Neutrophil (primary cell): ENCODE results near the gene CCDC171.

ENCODE experiments used
- H3K27ac ChIP-seq: fragments of 200-600 bp; sonication (generic); 2 replicates; pipeline ENCODE4 v1.5.1; 2016; ENCODE audit warnings: mild to moderate bottlenecking, moderate library complexity
- H3K27me3 ChIP-seq: fragments of 200-600 bp; sonication (generic); 2 replicates; pipeline ENCODE4 v1.6.0; 2016; ENCODE audit warnings: mild to moderate bottlenecking
- H3K36me3 ChIP-seq: fragments of 200-600 bp; sonication (generic); 2 replicates; pipeline ENCODE4 v1.5.1; 2017
- H3K4me1 ChIP-seq, 2 experiments: fragments of 200-600 bp in 1 of 2; sonication (generic) in 1 of 2; 1 replicate in 1 of 2; 2 replicates in 1 of 2; pipeline versions ENCODE4 v1.5.1 to v1.6.1; 2013 to 2016; ENCODE audit warnings: low read depth in 1 of 2, low read length in 1 of 2, mild to moderate bottlenecking in 1 of 2, moderate library complexity in 1 of 2; ENCODE audit not compliant: control insufficient read depth in 1 of 2, insufficient read depth in 1 of 2
- H3K4me3 ChIP-seq, 2 experiments: fragments of 200-600 bp in 1 of 2; sonication (generic) in 1 of 2; 1 replicate in 1 of 2; 2 replicates in 1 of 2; pipeline ENCODE4 v1.5.1; 2013 to 2016; ENCODE audit warnings: low read depth in 1 of 2, low read length in 1 of 2, mild to moderate bottlenecking in 1 of 2, moderate library complexity in 1 of 2
- H3K9me3 ChIP-seq: fragments of 200-600 bp; sonication (generic); 2 replicates; pipeline ENCODE4 v1.5.1; 2016
- CTCF ChIP-seq: fragments of 200-600 bp; sonication (generic); IDR thresholded peaks from 2 replicates; pipeline ENCODE4 v1.5.1; 2016; ENCODE audit warnings: antibody characterized with exemption

CCDC171 gene

GRCh38 chr9:15744196-15744595 is 191.4 kb downstream of the CCDC171 start:
- H3K36me3 ChIP-seq, result no peaks in the 10 kb centered on the region
- no peak overlapping the region for H3K4me3 ChIP-seq
- no peak for TF ChIP-seq CTCF
- H3K27me3 ChIP-seq, result no peaks in the 10 kb centered on the region
- no peak overlapping the region for H3K27ac ChIP-seq
- H3K9me3 ChIP-seq, result no peaks in the 10 kb centered on the region
- no peaks in the 10 kb centered on the region for H3K4me1 ChIP-seq

GRCh38 chr9:15746905-15747304 is 194.1 kb downstream of the CCDC171 start:
- Histone ChIP-seq H3K4me1 (no peaks in the 10 kb centered on the region), H3K4me3 (no peak overlapping the region), H3K27ac (no peak overlapping the region), H3K36me3 (no peaks in the 10 kb centered on the region), H3K27me3 (no peaks in the 10 kb centered on the region), H3K9me3 (no peaks in the 10 kb centered on the region)
- no peak for TF ChIP-seq CTCF

- Histone ChIP-seq H3K4me3 (no peak overlapping the region), H3K4me1 (no peaks in the 10 kb centered on the region)
Observed at GRCh38 chr9:15755660-15756059, 202.8 kb downstream of the CCDC171 start.

GRCh38 chr9:15761551-15761950 is 208.7 kb downstream of the CCDC171 start:
- H3K27me3 ChIP-seq, result no peaks in the 10 kb centered on the region
- TF ChIP-seq CTCF, result no peak
- H3K27ac ChIP-seq, result no peak overlapping the region
- no peaks in the 10 kb centered on the region for H3K4me1 ChIP-seq
- H3K9me3 ChIP-seq, result no peaks in the 10 kb centered on the region
- no peak overlapping the region for H3K4me3 ChIP-seq
- no peaks in the 10 kb centered on the region for H3K36me3 ChIP-seq

More at GRCh38 chr9:15755660-15756059, 202.8 kb downstream of the CCDC171 start:
- Histone ChIP-seq H3K27me3 (no peaks in the 10 kb centered on the region), H3K9me3 (no peaks in the 10 kb centered on the region), H3K27ac (no peak overlapping the region), H3K36me3 (no peaks in the 10 kb centered on the region)
- no peak for TF ChIP-seq CTCF

GRCh38 chr9:15763371-15763770 is 210.5 kb downstream of the CCDC171 start:
- Histone ChIP-seq H3K27ac (no peak overlapping the region), H3K27me3 (no peaks in the 10 kb centered on the region), H3K9me3 (no peaks in the 10 kb centered on the region), H3K36me3 (no peaks in the 10 kb centered on the region), H3K4me3 (no peak overlapping the region), H3K4me1 (no peaks in the 10 kb centered on the region)
- TF ChIP-seq CTCF, result no peak

GRCh38 chr9:15764131-15764530 is 211.3 kb downstream of the CCDC171 start:
- no peaks in the 10 kb centered on the region for H3K27me3 ChIP-seq
- no peak overlapping the region for H3K27ac ChIP-seq
- H3K36me3 ChIP-seq, result no peaks in the 10 kb centered on the region
- H3K4me3 ChIP-seq, result no peak overlapping the region
- no peak for TF ChIP-seq CTCF
- no peaks in the 10 kb centered on the region for H3K4me1 ChIP-seq
- H3K9me3 ChIP-seq, result no peaks in the 10 kb centered on the region
